NCI-H1694 (cell line): ENCODE measurements around the gene IGFLR1.
"Not testable (repeated sequence)": the region's sequence is repeated elsewhere in the genome, so short reads cannot be mapped to it uniquely, and the experiment has no call there.

ENCODE experiments used
- DNase-seq: peaks from one replicate; lab custom pipeline; 2025; lab: John Stamatoyannopoulos, UW

IGFLR1 gene

DNA sequence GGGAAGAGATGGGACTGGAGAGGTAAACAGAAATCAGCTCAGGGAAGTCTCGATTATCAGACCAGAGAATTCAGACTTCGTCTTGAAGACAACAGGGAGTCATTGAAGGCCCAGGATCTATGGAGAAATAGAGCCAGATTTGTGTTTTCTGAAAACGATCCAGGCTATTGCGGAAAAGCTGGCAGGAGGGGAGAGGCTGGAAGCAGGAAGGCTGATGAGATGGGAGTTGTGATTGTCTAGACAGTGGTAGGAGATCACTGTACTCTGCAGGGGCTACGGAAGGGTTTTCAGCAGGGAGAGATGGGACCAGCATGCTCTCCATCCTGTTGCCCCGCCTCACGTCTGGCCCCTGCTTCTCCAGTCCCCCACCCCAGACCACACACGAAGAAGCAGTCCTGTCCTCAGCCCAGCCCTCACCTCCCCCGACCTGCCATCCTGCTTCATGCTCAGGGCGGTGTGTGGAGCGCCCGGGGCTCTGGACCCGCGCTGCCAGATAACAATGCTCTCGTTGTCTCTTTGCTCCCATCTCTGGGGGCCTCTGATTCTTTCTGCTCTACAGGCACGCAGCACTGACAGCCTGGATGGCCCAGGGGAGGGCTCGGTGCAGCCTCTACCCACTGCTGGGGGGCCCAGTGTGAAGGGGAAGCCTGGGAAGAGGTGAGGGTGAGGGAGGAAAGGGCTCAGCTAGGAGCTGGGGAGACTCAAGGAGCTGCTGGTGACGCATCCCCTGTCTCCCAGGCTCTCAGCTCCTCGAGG is 35.0 kb upstream of the IGFLR1 start:
- DNase-seq, result no peak

GRCh38 chr19:35776102-35776788 is 34.0 kb upstream of the IGFLR1 start:
- DNase-seq, result peak; percentile 15

DNA sequence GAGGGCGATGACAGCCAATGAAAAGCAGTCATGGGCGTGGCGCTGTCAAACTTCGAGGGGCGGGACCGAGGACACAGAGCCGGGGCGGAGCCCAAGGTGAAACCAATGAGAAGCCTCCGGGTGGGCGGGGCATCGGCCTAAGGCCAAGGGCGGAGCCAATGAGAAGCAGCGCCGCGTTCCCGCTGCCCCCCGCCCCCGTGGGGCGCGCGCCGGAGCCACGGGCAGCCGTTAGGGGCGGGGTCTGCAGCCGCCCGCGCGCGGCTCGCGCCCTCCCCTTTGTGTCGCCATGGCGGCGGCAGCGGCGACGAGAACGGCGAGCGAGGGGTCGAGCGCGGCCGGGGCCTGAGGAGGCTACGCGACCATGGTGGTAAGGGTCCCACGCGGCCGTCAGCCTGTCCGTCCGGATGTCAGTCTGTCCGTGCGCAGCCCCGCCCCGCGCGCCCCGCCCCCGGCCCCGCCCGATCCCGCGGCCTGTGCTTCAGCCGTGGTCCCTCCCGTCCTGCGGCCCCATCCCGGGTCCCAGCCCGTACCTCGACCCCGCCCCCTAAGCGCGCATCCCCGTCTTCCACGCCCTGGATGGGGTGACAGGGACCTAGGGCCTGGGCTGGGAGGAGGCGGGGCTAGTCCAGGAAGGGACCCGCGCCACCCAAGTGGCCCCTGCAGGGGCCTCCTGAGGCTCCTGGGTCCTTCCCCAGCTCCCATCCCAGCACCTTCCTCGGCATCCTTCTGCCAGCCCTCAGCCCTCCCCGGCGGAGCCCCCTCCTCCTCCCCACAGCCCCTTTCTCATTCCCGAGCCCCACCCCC is 33.2 kb upstream of the IGFLR1 start, which contains the start of gene ARHGAP33:
Gene ARHGAP33 (plus strand): TSS at position 267 of the 804 bp plus-strand sequence. CDS start 95 bp downstream, at position 362.
- DNase-seq, result peak; percentile 99

- no peak for DNase-seq
Measured at GRCh38 chr19:35775046-35775297, 32.7 kb upstream of the IGFLR1 start.

- DNase-seq, result no peak
Measured at GRCh38 chr19:35774274-35775045, 32.2 kb upstream of the IGFLR1 start.

DNA sequence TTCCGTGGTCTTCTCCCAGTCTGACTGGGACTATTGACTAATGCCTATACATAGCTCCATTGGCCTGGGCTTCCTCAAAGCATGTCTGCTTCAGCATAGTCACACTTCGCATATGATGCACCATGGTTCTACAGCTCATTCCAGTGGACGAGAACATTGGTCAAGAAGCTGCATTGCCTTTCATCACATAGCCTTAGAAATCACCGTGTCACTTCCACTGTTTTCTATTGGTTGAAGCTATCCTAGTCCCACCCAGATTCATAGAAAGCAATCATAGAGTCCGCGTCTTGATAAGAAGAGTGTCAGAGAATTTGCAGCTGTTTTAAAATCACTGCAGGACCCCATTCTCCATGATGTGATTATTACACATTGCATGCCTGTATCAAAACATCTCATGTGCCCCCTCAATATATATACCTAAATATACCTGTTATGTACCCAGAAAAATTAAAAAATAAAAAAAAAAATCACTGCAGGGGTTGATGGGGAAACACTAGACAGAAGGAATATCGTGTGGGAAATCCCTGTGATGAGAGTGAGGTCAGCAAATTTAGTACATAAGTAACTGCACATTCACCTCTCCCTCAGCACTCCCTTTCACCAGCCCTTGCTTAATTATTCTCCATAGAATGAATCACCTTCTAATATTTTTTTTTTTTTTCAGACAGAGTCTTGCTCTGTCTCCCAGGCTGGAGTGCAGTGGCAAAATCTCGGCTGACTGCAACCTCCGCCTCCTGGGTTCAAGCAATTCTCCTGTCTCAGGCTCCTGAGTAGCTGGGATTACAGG is 31.0 kb upstream of the IGFLR1 start:
- DNase-seq, result no peak

DNA sequence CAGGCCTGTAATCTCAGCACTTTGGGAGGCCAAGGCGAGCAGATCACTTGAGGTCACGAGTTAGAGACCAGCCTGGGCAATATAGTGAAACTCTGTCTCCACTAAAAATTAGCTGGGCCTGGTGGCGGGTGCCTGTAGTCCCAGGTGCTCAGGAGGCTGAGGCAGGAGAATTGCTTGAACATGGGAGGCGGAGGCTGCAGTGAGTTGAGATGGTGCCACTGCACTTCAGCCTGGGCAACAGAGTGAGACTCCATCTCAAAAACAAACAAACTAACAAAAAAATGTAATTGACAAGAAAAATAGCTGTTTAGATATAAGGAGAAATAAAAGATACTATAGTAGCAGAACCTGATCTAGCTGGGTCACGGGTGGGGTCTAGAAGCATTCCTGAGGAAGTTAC is 30.1 kb upstream of the IGFLR1 start:
- DNase-seq, result not testable (repeated sequence)

GRCh38 chr19:35768082-35768421 is 25.8 kb upstream of the IGFLR1 start:
- DNase-seq, result no peak

GRCh38 chr19:35767288-35768081 is 25.2 kb upstream of the IGFLR1 start:
- DNase-seq, result no peak

DNA sequence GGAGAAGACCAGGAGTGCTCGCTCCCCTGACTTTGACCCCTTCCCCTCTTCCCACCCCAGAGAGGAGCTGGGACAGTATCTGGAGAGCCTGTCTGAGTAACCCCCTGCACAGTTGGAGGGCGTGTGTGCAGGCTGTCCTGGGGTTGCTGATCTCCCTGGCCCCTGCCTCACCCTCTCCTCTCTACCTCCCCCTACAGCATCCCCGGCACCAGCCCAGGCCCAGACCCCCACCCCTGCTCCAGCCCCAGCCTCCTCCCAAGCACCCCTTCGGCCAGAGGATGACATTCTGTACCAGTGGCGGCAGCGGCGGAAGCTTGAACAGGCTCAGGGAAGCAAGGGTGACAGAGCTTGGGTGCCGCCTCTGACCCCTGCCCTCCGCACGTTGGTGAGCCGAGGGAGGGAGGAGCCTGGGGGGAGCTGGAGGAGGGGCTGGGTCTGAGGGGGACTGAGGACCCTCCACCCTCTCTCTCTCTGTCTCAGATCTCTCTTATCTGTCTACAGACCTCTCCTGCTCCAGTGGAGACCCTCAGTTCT is 24.4 kb upstream of the IGFLR1 start:
- DNase-seq, result no peak

- DNase-seq, result no peak
Measured at GRCh38 chr19:35764432-35765315, 22.4 kb upstream of the IGFLR1 start.

GRCh38 chr19:35760711-35761349 is 18.6 kb upstream of the IGFLR1 start:
- DNase-seq, result no peak

GRCh38 chr19:35759697-35760096 is 17.4 kb upstream of the IGFLR1 start:
- no peak for DNase-seq

GRCh38 chr19:35757749-35758608 is 15.7 kb upstream of the IGFLR1 start, which contains the start of gene PROSER3:
Gene PROSER3 (plus strand): TSS chr19:35758176. CDS start chr19:35758216, 40 bp downstream.
- peak; percentile 99 for DNase-seq

- DNase-seq, result peak; percentile 64
Measured at GRCh38 chr19:35757231-35757748, 15.0 kb upstream of the IGFLR1 start.

- no peak for DNase-seq
Measured at GRCh38 chr19:35756377-35757230, 14.4 kb upstream of the IGFLR1 start, which contains the start of gene HSPB6. Gene HSPB6 (minus strand): TSS chr19:35757029. CDS start chr19:35757008, 21 bp downstream.
